ENCODE results near the gene DUS1L. TPM values are rescaled to one million over a fixed set of nuclear protein-coding genes. Genes with fewer than 3 reads are reported as not detected.

The DUS1L gene
- total RNA-seq, 2 experiments from 2014 or later: 118 to 131 TPM

DNA sequence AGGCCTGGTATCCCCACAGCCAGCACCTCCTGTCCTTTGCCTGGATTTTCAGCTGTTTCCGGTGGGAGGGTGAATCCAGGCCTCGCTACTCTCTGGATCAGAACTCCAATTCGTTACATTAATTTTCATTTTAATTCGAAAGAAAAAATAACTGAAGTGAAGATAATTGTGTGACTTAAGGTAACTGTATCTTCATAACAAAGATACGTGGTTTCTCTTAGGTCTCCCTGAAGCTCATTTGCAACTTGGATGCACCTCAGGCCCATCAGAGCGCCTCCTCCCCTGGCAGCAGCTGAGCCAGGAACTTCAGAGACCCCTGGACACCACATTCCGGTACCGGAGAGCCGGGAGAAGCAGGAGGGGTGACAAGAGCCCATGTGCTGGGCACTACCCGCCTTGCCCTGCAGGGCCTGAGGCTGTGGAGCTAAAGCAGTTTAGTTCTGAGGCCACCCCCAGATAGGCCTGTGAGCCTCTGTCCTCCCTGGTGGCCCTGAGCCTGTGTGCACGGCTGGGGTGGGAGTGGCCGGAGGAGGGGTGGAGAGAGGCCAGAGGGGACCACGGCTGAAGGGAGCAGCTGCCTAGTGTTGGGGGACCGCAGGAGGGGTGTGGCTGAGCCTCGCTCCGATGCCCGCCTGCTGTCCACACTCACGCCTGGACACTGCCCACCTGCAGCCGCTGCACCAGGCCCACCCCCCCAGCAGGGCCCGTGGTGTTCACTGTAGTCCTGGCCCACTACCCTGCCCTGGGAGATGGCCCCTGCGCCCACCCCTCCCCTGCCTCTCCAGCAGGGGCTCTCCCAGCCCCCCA lies 11.4 kb upstream of the DUS1L start:
- Mint-ChIP-seq H3K27me3 (no peaks in the 10 kb centered on the region), H3K4me1 (ENCODE audit: low read depth) (no peaks in the 10 kb centered on the region), H3K9me3 (no peaks in the 10 kb centered on the region), H3K36me3 (peaks cover 10% of the 10 kb centered on the region), H3K4me3 (no peak overlapping the region), H3K27ac (no peak overlapping the region)
- CTCF ChIA-PET: interaction anchor here (1.6 kb wide), 1 partner anchor 47 kb away, joined by 7 read pairs; no protein-coding TSS in a partner anchor
- no peak for DNase-seq
- POLR2A ChIA-PET: interaction anchor here (1.2 to 1.4 kb wide), 2 partner anchors 13 to 17 kb away, joined by 3 to 6 read pairs; no protein-coding TSS in a partner anchor
- intact Hi-C loops (cut with micrococcal nuclease): no loop called here

GRCh38 chr17:82076018-82076784 lies 10.6 kb upstream of the DUS1L start:
- ChIA-PET CTCF (interaction anchor here (1.6 kb wide), 1 partner anchor 46 kb away, joined by 7 read pairs; no protein-coding TSS in a partner anchor), POLR2A (interaction anchor here (1.2 kb wide), 1 partner anchor 14 kb away, joined by 3 read pairs; no protein-coding TSS in a partner anchor)

GRCh38 chr17:82073446-82073845 lies 7.8 kb upstream of the DUS1L start:
- CTCF ChIA-PET: interaction anchor here (0.7 kb wide), 1 partner anchor 43 kb away, joined by 3 read pairs; no protein-coding TSS in a partner anchor

More at GRCh38 chr17:82076018-82076784, 10.6 kb upstream of the DUS1L start:
- Mint-ChIP-seq H3K36me3 (peaks cover 8% of the 10 kb centered on the region), H3K27me3 (no peaks in the 10 kb centered on the region), H3K4me1 (ENCODE audit: low read depth) (no peaks in the 10 kb centered on the region), H3K4me3 (no peak overlapping the region), H3K9me3 (no peaks in the 10 kb centered on the region), H3K27ac (peak overlapping the region; percentile 2)
- DNase-seq: no peak
- intact Hi-C loops (cut with micrococcal nuclease): no loop called here

DNA sequence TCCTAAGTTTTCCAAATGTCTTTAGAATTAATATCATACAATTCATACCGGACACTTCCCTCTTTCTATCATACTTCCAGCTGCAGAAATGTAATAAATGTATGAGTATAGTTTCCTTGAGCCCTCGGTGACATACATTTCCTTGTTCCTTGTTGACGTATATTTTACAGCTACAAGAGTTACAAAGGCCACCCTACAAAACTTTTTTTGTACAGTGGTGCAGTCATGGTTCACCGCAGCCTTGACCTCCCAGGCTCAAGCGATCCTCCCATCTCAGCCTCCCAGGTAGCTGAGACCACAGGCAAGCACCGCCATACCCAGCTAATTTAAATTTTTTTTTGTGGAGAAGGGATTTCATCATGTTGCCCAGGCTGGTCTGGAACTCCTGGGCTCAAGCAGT lies 7.2 kb upstream of the DUS1L start:
- POLR2A ChIA-PET: interaction anchor here (0.6 kb wide), 1 partner anchor 166 kb away, joined by 4 read pairs; no protein-coding TSS in a partner anchor
- no peaks in the 10 kb centered on the region for H3K27me3 Mint-ChIP-seq
- H3K27ac Mint-ChIP-seq: no peak overlapping the region
- no peak for DNase-seq
- H3K4me1 Mint-ChIP-seq (ENCODE audit: low read depth): no peaks in the 10 kb centered on the region
- H3K36me3 Mint-ChIP-seq: no peaks in the 10 kb centered on the region
- CTCF ChIA-PET: interaction anchor here (0.7 kb wide), 1 partner anchor 42 kb away, joined by 3 read pairs; no protein-coding TSS in a partner anchor
- no peaks in the 10 kb centered on the region for H3K9me3 Mint-ChIP-seq
- intact Hi-C loops (cut with micrococcal nuclease): no loop called here
- H3K4me3 Mint-ChIP-seq: no peak overlapping the region

More at GRCh38 chr17:82073446-82073845, 7.8 kb upstream of the DUS1L start:
- intact Hi-C loops (cut with micrococcal nuclease): no loop called here
- no peaks in the 10 kb centered on the region for H3K27me3 Mint-ChIP-seq
- POLR2A ChIA-PET: interaction anchor here (1.0 kb wide), 1 partner anchor 25 kb away, joined by 7 read pairs; the partner anchor contains the start of gene FASN
- no peaks in the 10 kb centered on the region for H3K9me3 Mint-ChIP-seq
- no peak for DNase-seq
- peaks cover 2% of the 10 kb centered on the region for H3K36me3 Mint-ChIP-seq
- H3K27ac Mint-ChIP-seq: no peak overlapping the region
- no peaks in the 10 kb centered on the region for H3K4me1 Mint-ChIP-seq (ENCODE audit: low read depth)
- no peak overlapping the region for H3K4me3 Mint-ChIP-seq

GRCh38 chr17:82070611-82071010 lies 5.0 kb upstream of the DUS1L start:
- Mint-ChIP-seq H3K27me3 (no peaks in the 10 kb centered on the region), H3K4me1 (ENCODE audit: low read depth) (peaks cover 3% of the 10 kb centered on the region), H3K27ac (no peak overlapping the region), H3K9me3 (no peaks in the 10 kb centered on the region), H3K36me3 (no peaks in the 10 kb centered on the region), H3K4me3 (no peak overlapping the region)
- intact Hi-C loops (cut with micrococcal nuclease): no loop called here
- CTCF ChIA-PET: interaction anchor here (1.0 kb wide), 1 partner anchor 135 kb away, joined by 3 read pairs; no protein-coding TSS in a partner anchor
- no peak for DNase-seq
- POLR2A ChIA-PET: no interaction called here

DNA sequence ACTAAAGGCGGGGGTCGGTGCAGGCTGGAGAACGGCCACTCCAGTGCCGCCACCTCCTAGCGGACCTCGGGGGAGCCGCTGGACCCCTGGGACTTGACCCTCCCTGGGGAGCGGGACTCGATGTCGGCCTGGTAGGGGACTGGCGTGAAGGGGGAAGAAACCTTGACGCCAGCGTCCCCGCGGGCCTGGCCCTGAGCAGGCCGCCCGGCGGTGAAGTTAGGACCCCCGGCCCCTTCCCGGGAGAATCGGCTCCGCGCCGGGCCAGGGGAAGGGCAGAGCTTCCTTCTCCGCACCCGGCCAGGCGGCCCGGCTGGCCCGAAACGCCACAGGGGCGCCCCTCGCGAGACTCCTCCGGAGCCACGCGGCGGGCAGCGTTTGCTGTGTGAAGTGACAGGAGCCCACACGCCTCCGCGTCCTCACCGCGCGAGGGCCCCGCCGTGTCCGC lies 389 bp downstream of the DUS1L start:
- H3K27me3 Mint-ChIP-seq: no peaks in the 10 kb centered on the region
- ChIA-PET CTCF (interaction anchor here (0.6 to 4.4 kb wide), 3 partner anchors 35 to 196 kb away, joined by 3 to 17 read pairs (median 3); no protein-coding TSS in a partner anchor), POLR2A (interaction anchor here (0.6 to 2.3 kb wide), 6 partner anchors 8 to 33 kb away, joined by 3 to 5 read pairs (median 4); partner anchors contain the start of gene DCXR)
- peak overlapping the region; percentile 72 for H3K4me3 Mint-ChIP-seq
- peaks cover 9% of the 10 kb centered on the region for H3K4me1 Mint-ChIP-seq (ENCODE audit: low read depth)
- no peak overlapping the region for H3K27ac Mint-ChIP-seq
- DNase-seq: peak; percentile 39
- H3K36me3 Mint-ChIP-seq: peaks cover 2% of the 10 kb centered on the region
- intact Hi-C loops (cut with micrococcal nuclease): loop anchor here (10.0 kb wide), 1 partner anchor 90 kb away; no protein-coding TSS in a partner anchor
- no peaks in the 10 kb centered on the region for H3K9me3 Mint-ChIP-seq

DNA sequence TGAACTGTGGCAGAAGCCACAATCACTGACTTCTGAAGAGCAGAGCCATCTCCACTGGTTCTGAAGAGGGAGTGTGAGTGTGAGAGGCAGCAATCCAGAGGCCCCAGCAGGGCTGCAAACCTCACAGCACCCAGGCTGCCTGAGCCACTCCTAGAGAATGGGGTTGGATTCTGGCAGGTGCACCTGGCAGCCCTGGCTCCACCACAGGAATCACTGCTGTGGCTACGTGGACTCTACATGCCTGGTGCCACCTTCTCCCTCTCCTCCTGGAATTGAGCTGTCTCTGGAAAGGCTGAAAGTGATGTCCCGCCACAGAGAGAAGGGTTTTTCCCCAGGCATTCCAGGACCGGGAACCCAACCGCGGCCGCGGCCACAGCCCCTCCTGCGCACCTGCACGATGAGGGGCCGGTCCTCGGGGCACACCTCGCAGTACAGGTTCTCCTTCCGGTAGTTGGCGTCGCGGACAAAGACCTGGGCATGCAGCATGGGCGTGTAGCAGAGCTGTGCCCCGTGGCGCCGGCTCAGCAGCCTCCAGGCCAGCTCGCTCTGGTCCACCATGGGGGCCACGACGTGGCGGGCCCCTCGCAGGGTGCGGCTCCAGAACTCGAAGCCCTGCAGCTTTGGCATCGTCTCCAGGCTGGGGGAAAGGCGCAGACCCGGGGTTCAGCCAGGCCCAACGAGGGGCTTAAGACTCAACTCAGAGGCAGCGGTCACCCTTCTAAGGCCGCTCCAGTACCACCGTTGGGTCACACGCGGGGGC lies 991 bp downstream of the DUS1L start:
- intact Hi-C loops (cut with micrococcal nuclease): loop anchor here (10.0 kb wide), 1 partner anchor 90 kb away; no protein-coding TSS in a partner anchor
- DNase-seq: no peak
- H3K9me3 Mint-ChIP-seq: no peaks in the 10 kb centered on the region
- ChIA-PET POLR2A (interaction anchor here (1.0 to 2.3 kb wide), 4 partner anchors 13 to 29 kb away, joined by 3 to 5 read pairs (median 4); partner anchors contain the start of genes DCXR, GPS1 and RFNG), CTCF (interaction anchor here (0.9 to 4.4 kb wide), 2 partner anchors 34 to 105 kb away, joined by 3 to 17 read pairs; no protein-coding TSS in a partner anchor)
- H3K4me1 Mint-ChIP-seq (ENCODE audit: low read depth): peaks cover 9% of the 10 kb centered on the region
- H3K27ac Mint-ChIP-seq: peak overlapping the region; percentile 23
- peak overlapping the region; percentile 72 for H3K4me3 Mint-ChIP-seq
- H3K36me3 Mint-ChIP-seq: peaks cover 2% of the 10 kb centered on the region
- H3K27me3 Mint-ChIP-seq: no peaks in the 10 kb centered on the region

GRCh38 chr17:82063424-82064415 lies 1.9 kb downstream of the DUS1L start:
- CTCF ChIA-PET: interaction anchor here (4.4 kb wide), 1 partner anchor 33 kb away, joined by 17 read pairs; no protein-coding TSS in a partner anchor
- peak overlapping the region; percentile 23 for H3K27ac Mint-ChIP-seq
- peaks cover 2% of the 10 kb centered on the region for H3K36me3 Mint-ChIP-seq
- no peaks in the 10 kb centered on the region for H3K27me3 Mint-ChIP-seq
- H3K4me1 Mint-ChIP-seq (ENCODE audit: low read depth): peaks cover 9% of the 10 kb centered on the region
- no peak for DNase-seq
- H3K9me3 Mint-ChIP-seq: no peaks in the 10 kb centered on the region
- peak overlapping the region; percentile 72 for H3K4me3 Mint-ChIP-seq
- POLR2A ChIA-PET: interaction anchor here (1.0 kb wide), 1 partner anchor 12 kb away, joined by 3 read pairs; the partner anchor contains the start of genes GPS1 and RFNG
- intact Hi-C loops (cut with micrococcal nuclease): loop anchor here (10.0 kb wide), 1 partner anchor 91 kb away; no protein-coding TSS in a partner anchor

DNA sequence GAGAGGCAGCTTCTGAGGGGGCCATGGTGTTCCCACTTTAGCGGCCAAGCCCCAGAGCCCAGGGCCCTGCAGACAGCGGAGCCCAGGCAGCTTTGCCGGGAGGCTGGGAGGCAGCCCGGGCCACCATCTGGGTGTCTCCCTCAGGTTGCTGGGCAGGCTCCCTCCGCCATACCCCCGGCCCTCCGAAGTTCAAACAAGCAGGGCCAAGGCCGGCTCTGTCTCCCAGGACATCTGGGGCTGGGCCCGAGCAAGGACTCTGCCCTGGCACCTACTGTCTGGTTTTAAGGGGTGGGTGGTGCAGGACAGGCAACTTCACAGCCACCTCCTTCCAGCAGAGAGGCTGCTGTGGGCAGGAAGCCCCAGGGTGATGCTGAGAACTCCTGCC lies 2.6 kb downstream of the DUS1L start:
- CTCF ChIA-PET: interaction anchor here (4.4 kb wide), 1 partner anchor 33 kb away, joined by 17 read pairs; no protein-coding TSS in a partner anchor

More for the DNA sequence above, 2.6 kb downstream of the DUS1L start:
- DNase-seq: no peak
- Mint-ChIP-seq H3K36me3 (peaks cover 4% of the 10 kb centered on the region), H3K4me1 (ENCODE audit: low read depth) (peaks cover 9% of the 10 kb centered on the region), H3K9me3 (no peaks in the 10 kb centered on the region), H3K27ac (no peak overlapping the region), H3K4me3 (no peak overlapping the region), H3K27me3 (no peaks in the 10 kb centered on the region)
- intact Hi-C loops (cut with micrococcal nuclease): loop anchor here (10.0 kb wide), 1 partner anchor 92 kb away; no protein-coding TSS in a partner anchor
- POLR2A ChIA-PET: no interaction called here
